ENCODE results near the gene ZNF683. TPM values are rescaled to one million over a fixed set of nuclear protein-coding genes. Genes with fewer than 3 reads are reported as not detected.

ZNF683 gene
- polyA plus RNA-seq, 1 donor from 2014 or later, result not detected

DNA sequence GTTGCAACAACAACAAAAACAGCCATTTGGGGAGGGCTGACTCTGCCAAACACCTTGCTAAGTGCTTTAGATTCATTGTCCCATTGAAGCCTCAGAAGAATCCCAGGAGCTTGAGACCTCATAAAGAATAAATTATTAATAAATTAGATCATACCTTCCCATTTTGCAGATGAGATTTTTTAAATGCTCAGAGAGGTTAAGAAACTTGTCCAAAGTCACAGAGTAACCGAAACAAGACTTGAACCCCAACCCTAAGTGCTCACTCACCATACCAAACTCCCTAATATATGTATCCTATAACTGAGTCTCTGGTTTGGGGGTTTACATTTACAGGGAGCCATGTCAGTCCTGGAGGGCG is 22.2 kb downstream of the ZNF683 start:
- no peaks in the 10 kb centered on the region for H4K20me1 ChIP-seq (ENCODE audit: insufficient read depth)
- H3F3A ChIP-seq (ENCODE audit: insufficient read depth, low read length, poor library complexity, severe bottlenecking), result no peaks in the 10 kb centered on the region
- no peak for TF ChIP-seq RAD21 (conservative IDR thresholded peaks at IDR 0.05)
- TF ChIP-seq SMC3 (conservative IDR thresholded peaks at IDR 0.05; ENCODE audit: poor library complexity), result no peak
- TF ChIP-seq TAF1 (IDR thresholded peaks at IDR 0.05; ENCODE audit: low read depth), result no peak
- TF ChIP-seq EP300 (conservative IDR thresholded peaks at IDR 0.05; ENCODE audit: poor library complexity, severe bottlenecking), result no peak
- no peak for TF ChIP-seq EZH2 (IDR thresholded peaks at IDR 0.05; ENCODE audit: borderline replicate concordance, insufficient read depth, low read length, poor library complexity, severe bottlenecking)
- no peak for TF ChIP-seq MXI1 (conservative IDR thresholded peaks at IDR 0.05; ENCODE audit: poor library complexity, severe bottlenecking)
- TF ChIP-seq POLR2AphosphoS5 (IDR thresholded peaks at IDR 0.05), result no peak
- TF ChIP-seq, protein P1, sequence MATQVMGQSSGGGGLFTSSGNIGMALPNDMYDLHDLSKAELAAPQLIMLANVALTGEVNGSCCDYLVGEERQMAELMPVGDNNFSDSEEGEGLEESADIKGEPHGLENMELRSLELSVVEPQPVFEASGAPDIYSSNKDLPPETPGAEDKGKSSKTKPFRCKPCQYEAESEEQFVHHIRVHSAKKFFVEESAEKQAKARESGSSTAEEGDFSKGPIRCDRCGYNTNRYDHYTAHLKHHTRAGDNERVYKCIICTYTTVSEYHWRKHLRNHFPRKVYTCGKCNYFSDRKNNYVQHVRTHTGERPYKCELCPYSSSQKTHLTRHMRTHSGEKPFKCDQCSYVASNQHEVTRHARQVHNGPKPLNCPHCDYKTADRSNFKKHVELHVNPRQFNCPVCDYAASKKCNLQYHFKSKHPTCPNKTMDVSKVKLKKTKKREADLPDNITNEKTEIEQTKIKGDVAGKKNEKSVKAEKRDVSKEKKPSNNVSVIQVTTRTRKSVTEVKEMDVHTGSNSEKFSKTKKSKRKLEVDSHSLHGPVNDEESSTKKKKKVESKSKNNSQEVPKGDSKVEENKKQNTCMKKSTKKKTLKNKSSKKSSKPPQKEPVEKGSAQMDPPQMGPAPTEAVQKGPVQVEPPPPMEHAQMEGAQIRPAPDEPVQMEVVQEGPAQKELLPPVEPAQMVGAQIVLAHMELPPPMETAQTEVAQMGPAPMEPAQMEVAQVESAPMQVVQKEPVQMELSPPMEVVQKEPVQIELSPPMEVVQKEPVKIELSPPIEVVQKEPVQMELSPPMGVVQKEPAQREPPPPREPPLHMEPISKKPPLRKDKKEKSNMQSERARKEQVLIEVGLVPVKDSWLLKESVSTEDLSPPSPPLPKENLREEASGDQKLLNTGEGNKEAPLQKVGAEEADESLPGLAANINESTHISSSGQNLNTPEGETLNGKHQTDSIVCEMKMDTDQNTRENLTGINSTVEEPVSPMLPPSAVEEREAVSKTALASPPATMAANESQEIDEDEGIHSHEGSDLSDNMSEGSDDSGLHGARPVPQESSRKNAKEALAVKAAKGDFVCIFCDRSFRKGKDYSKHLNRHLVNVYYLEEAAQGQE (IDR thresholded peaks at IDR 0.05; ENCODE audit: borderline replicate concordance), result no peak
- TF ChIP-seq, protein P2, sequence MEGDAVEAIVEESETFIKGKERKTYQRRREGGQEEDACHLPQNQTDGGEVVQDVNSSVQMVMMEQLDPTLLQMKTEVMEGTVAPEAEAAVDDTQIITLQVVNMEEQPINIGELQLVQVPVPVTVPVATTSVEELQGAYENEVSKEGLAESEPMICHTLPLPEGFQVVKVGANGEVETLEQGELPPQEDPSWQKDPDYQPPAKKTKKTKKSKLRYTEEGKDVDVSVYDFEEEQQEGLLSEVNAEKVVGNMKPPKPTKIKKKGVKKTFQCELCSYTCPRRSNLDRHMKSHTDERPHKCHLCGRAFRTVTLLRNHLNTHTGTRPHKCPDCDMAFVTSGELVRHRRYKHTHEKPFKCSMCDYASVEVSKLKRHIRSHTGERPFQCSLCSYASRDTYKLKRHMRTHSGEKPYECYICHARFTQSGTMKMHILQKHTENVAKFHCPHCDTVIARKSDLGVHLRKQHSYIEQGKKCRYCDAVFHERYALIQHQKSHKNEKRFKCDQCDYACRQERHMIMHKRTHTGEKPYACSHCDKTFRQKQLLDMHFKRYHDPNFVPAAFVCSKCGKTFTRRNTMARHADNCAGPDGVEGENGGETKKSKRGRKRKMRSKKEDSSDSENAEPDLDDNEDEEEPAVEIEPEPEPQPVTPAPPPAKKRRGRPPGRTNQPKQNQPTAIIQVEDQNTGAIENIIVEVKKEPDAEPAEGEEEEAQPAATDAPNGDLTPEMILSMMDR (IDR thresholded peaks at IDR 0.05; ENCODE audit: poor library complexity, severe bottlenecking), result no peak
- H3K36me3 ChIP-seq (ENCODE audit: insufficient read depth, low read length), result no peaks in the 10 kb centered on the region
- no peaks in the 10 kb centered on the region for H3K79me2 ChIP-seq (replicated peaks; ENCODE audit: insufficient read depth, low read length)
- H2AFZ ChIP-seq (ENCODE audit: low read depth, low read length), result no peak overlapping the region
- H3K9me3 ChIP-seq (ENCODE audit: low read length), result no peaks in the 10 kb centered on the region
- H3K4me2 ChIP-seq (ENCODE audit: low read length), result no peak overlapping the region
- no peaks in the 10 kb centered on the region for H3K27me3 ChIP-seq (ENCODE audit: insufficient read depth, low read depth, low read length)
- H3K9ac ChIP-seq (ENCODE audit: low read length), result no peak overlapping the region
- H3K9me2 ChIP-seq (ENCODE audit: insufficient read depth, low read length), result no peaks in the 10 kb centered on the region
- no peak overlapping the region for H3K27ac ChIP-seq (ENCODE audit: low read length)
- H3K4me3 ChIP-seq (ENCODE audit: low read length), result no peak overlapping the region

DNA sequence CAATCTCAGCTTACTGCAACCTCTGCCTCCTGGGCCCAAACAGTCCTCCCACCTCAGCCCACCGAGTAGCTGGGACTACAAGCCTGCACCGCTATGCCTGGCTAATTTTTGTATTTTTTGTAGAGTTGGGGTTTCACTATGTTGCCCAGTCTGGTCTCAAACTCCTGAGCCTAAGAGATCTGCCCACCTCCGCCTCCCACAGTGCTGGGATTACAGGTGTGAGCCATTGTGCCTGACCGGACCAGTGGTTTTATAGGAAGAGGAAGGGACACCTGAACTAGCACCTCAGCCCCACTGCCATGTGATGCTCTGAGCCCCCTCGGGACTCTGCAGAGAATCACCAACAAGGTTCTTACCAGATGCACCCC is 22.7 kb downstream of the ZNF683 start:
- Histone ChIP-seq H3K27ac (ENCODE audit: low read length) (no peak overlapping the region), H3K9me2 (ENCODE audit: insufficient read depth, low read length) (no peaks in the 10 kb centered on the region), H4K20me1 (ENCODE audit: insufficient read depth) (no peaks in the 10 kb centered on the region), H3K79me2 (replicated peaks; ENCODE audit: insufficient read depth, low read length) (no peaks in the 10 kb centered on the region), H3K36me3 (ENCODE audit: insufficient read depth, low read length) (no peaks in the 10 kb centered on the region), H3K4me2 (ENCODE audit: low read length) (no peak overlapping the region), H3K9ac (ENCODE audit: low read length) (no peak overlapping the region), H2AFZ (ENCODE audit: low read depth, low read length) (no peak overlapping the region), H3F3A (ENCODE audit: insufficient read depth, low read length, poor library complexity, severe bottlenecking) (no peaks in the 10 kb centered on the region), H3K9me3 (ENCODE audit: low read length) (no peaks in the 10 kb centered on the region), H3K27me3 (ENCODE audit: insufficient read depth, low read depth, low read length) (no peaks in the 10 kb centered on the region), H3K4me3 (ENCODE audit: low read length) (no peak overlapping the region)
- TF ChIP-seq TAF1 (IDR thresholded peaks at IDR 0.05; ENCODE audit: low read depth) (no peak), POLR2AphosphoS5 (IDR thresholded peaks at IDR 0.05) (no peak), EP300 (conservative IDR thresholded peaks at IDR 0.05; ENCODE audit: poor library complexity, severe bottlenecking) (no peak), EZH2 (IDR thresholded peaks at IDR 0.05; ENCODE audit: borderline replicate concordance, insufficient read depth, low read length, poor library complexity, severe bottlenecking) (no peak), RAD21 (conservative IDR thresholded peaks at IDR 0.05) (no peak), MXI1 (conservative IDR thresholded peaks at IDR 0.05; ENCODE audit: poor library complexity, severe bottlenecking) (no peak), SMC3 (conservative IDR thresholded peaks at IDR 0.05; ENCODE audit: poor library complexity) (no peak)
- TF ChIP-seq, protein P1 (IDR thresholded peaks at IDR 0.05; ENCODE audit: borderline replicate concordance), result no peak
- TF ChIP-seq, protein P2 (IDR thresholded peaks at IDR 0.05; ENCODE audit: poor library complexity, severe bottlenecking), result no peak

All from neural cell (in vitro differentiated cells).